Activated T-cell treated with anti-CD3 and anti-CD28 coated beads, Interleukin-2, amount 50 U/mL, for 4 hours (primary cell): ENCODE measurements around the gene SLIT1. TPM values are rescaled to one million over a fixed set of nuclear protein-coding genes. Genes with fewer than 3 reads are reported as not detected.
A peak's percentile ranks its signal among the peaks of the same experiment; 100 is the strongest.

Experiments used
- ATAC-seq, 2 donors: fragments of 200-7000 bp; cut with Tn5 transposase; one replicate each; pipeline ENCODE4 v1.10.0; 2021
- DNase-seq: peaks from one replicate; pipeline ENCODE4 v3.0.0-alpha.2; 2020
- H3K27me3 Mint-ChIP-seq: one replicate; pipeline ENCODE4 v1.8.0; 2021; ENCODE audit warnings: low read depth, mixed read lengths
- H3K36me3 Mint-ChIP-seq: one replicate; pipeline ENCODE4 v1.8.0; 2022; ENCODE audit warnings: mixed read lengths; ENCODE audit not compliant: insufficient read depth
- H3K4me1 Mint-ChIP-seq: one replicate; pipeline ENCODE4 v1.8.0; 2021; ENCODE audit warnings: low read depth, mixed read lengths
- H3K4me3 Mint-ChIP-seq: one replicate; pipeline ENCODE4 v1.8.0; 2021; ENCODE audit warnings: mild to moderate bottlenecking, moderate library complexity, mixed read lengths
- H3K9me3 Mint-ChIP-seq: one replicate; pipeline ENCODE4 v1.8.0; 2021; ENCODE audit warnings: mixed read lengths
- total RNA-seq, 3 donors: library from RNA; stranded (reverse); gene quantifications; one replicate each; pipeline ENCODE4 v1.2.1, GENCODE V29; 2021

The SLIT1 gene
- total RNA-seq, 3 donors from 2014 or later = 0.10 to 0.16 TPM; not detected in 1

DNA sequence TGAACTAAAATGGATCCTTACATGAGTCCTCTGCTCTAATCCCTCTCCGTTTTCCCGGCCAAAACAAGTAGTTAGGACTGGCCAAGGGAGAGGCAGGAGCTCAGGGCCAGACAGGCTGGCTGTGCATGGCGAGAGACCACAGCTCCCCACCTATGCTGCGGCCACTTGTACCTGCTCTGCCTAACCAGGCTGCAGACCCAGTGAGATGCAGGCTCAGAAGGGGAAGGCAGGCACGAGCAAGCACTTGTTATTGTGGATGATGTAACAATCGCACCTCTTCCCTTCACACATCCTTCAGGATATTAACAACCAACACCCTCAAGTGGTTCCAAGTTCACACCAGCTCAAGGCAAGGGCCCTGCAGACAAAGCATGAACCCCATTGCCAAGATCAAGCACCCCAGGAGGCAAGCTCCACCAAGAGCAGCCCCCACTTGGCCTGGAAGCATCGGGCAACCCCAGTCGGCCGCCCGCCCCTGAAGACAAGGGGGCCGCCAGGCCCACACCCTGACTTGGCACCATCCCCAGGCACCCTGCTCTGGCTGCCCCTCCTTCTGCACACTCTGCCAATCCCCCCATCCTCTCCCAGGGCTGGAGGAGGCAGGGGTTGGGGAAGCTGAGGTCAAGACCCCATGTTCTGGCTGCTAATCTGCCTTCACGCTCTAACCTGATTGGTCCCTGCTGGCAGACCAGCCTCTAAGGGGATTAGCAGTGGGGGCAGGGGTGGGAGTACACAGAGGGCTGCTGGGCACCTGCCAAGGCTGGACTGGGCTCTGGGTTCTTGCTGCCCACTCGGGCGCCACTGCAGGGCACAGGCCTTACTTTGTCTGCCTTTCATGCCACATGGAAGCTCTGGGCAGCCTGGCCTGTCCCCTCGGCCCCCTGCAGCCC, 111.3 kb downstream of the SLIT1 start:
- H3K4me1 Mint-ChIP-seq = peaks cover 5% of the 10 kb centered on the region
- ATAC-seq (no peak), DNase-seq (no peak)
- peaks cover 3% of the 10 kb centered on the region for H3K9me3 Mint-ChIP-seq
- no peak overlapping the region for H3K4me3 Mint-ChIP-seq
- H3K27me3 Mint-ChIP-seq = peaks cover 25% of the 10 kb centered on the region
- H3K36me3 Mint-ChIP-seq = no peaks in the 10 kb centered on the region

- H3K4me3 Mint-ChIP-seq = no peak overlapping the region
- ATAC-seq = peak; percentile 58 to 63
- peaks cover 9% of the 10 kb centered on the region for H3K4me1 Mint-ChIP-seq
- peak; percentile 78 for DNase-seq
- H3K36me3 Mint-ChIP-seq = no peaks in the 10 kb centered on the region
- H3K9me3 Mint-ChIP-seq = peaks cover 3% of the 10 kb centered on the region
- peaks cover 27% of the 10 kb centered on the region for H3K27me3 Mint-ChIP-seq
Observed at GRCh38 chr10:97072851-97073665, 112.7 kb downstream of the SLIT1 start.

DNA sequence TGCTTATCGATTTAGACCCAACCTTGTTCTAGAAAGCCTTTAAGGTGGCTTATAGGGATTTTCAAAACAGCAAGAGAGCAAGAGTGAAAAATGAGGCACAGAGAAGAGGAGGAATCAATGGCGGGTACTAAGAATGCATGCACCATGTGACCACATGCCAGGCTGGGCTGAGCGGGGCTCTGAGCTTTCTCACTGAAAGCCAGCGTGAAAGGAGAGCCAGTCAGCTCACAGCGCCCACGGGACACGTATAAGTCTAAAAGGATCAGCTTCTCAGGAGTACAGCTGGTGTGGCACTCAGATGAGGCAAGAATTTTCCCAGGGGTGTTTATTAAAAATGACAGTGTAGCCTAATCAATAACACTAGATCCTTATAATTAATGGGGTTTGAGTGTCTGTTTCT, 114.3 kb downstream of the SLIT1 start:
- no peak for ATAC-seq
- H3K4me1 Mint-ChIP-seq = peaks cover 9% of the 10 kb centered on the region
- no peak overlapping the region for H3K4me3 Mint-ChIP-seq
- peaks cover 32% of the 10 kb centered on the region for H3K27me3 Mint-ChIP-seq
- no peaks in the 10 kb centered on the region for H3K36me3 Mint-ChIP-seq
- peaks cover 3% of the 10 kb centered on the region for H3K9me3 Mint-ChIP-seq
- DNase-seq = no peak

- Mint-ChIP-seq H3K27me3 (peaks cover 32% of the 10 kb centered on the region), H3K36me3 (no peaks in the 10 kb centered on the region), H3K4me3 (no peak overlapping the region), H3K9me3 (peaks cover 3% of the 10 kb centered on the region), H3K4me1 (peaks cover 9% of the 10 kb centered on the region)
- ATAC-seq (peak; percentile 46 to 71), DNase-seq (peak; percentile 11)
Observed at GRCh38 chr10:97069576-97070362, 116.0 kb downstream of the SLIT1 start.

DNA sequence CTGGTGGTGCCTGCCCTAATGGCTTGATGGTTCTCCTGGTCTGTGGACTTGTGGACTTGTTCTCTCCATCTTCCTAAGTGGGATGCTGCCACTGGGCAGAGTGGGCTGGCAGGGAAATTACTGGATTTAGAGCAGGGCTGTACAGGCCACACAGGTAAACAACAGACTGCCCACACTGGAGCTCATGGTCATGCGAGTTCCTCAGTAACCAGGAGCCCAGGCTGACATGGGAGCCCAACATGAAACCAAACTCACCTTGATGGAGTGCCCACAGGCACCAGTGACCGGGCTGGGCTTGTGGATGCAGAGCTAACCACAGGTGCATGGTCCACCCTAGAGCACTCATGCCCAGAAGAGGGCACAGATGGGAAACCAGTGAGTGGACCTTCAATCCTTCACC, 116.7 kb downstream of the SLIT1 start:
- DNase-seq (no peak), ATAC-seq (no peak)
- no peak overlapping the region for H3K4me3 Mint-ChIP-seq
- H3K36me3 Mint-ChIP-seq = no peaks in the 10 kb centered on the region
- peaks cover 35% of the 10 kb centered on the region for H3K27me3 Mint-ChIP-seq
- H3K9me3 Mint-ChIP-seq = peaks cover 3% of the 10 kb centered on the region
- H3K4me1 Mint-ChIP-seq = peaks cover 9% of the 10 kb centered on the region

DNA sequence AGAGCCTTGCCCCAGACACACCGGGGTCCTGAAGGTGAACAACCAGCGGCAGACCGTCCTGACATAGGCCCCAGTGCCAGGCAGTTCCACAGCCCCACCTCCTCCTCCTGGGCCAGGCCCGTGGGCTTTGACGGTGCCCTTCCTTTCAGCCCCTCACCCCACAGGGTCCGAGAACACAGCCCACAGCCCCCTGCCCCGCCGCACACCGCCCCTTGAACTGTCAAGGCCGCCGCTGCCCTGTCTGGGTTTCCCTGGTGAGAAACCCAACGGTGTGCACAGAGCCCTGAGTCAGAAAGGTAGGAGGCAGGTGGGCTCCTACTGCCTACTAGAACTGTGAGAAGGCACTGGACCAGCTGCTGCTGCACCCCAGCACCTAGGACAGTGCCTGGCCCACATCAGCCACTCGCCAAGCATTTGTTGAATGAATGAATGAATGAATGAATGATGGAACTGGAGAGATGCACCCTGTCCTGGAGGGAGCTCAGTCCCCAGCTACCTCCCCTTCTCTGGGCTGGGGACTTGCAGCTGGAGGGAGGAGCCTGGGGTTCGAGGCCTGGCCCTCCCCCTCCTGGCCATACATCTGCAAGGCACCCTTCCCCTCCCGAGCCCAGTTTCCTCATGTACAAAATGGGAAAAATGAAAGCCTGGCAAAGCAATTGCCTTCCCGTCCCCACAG, 117.9 kb downstream of the SLIT1 start:
- no peak overlapping the region for H3K4me3 Mint-ChIP-seq
- no peak for DNase-seq
- peaks cover 9% of the 10 kb centered on the region for H3K4me1 Mint-ChIP-seq
- peaks cover 29% of the 10 kb centered on the region for H3K27me3 Mint-ChIP-seq
- peaks cover 3% of the 10 kb centered on the region for H3K9me3 Mint-ChIP-seq
- ATAC-seq = no peak
- no peaks in the 10 kb centered on the region for H3K36me3 Mint-ChIP-seq

DNA sequence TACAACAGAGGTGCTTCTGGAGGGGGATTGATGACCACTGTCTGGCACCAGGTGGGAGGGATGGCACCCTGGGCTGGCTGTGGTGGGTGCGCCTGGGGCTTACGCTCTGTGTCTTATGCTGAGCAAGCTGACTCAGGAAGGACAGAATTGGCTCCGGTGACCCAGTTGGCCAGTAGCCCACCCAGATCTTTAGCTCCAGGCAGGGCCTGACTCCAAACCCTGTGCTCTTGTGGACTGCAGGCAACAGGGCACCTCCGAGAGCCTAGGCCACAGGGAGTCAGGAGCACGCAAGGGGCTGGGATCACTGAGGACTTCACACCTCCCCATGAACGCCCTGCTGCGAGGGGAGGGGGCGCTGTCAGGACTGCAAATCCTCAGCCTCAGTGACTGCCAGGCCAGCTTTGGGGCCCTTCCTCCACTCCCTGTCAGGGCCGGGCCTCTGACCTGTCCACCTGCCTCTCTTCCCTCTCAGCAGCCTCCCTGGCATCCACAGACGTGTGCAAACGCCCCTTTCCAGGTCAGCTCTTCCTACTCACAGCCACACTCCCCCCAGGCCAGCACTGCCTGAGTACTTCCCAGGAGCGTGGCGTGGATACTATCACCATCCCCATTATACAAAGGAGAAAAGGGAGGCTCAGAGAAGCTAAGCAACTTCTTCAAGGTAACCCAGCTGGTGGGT, 118.7 kb downstream of the SLIT1 start:
- Mint-ChIP-seq H3K27me3 (peaks cover 29% of the 10 kb centered on the region), H3K9me3 (peaks cover 3% of the 10 kb centered on the region), H3K36me3 (no peaks in the 10 kb centered on the region), H3K4me1 (peaks cover 9% of the 10 kb centered on the region), H3K4me3 (no peak overlapping the region)
- ATAC-seq (no peak), DNase-seq (no peak)

DNA sequence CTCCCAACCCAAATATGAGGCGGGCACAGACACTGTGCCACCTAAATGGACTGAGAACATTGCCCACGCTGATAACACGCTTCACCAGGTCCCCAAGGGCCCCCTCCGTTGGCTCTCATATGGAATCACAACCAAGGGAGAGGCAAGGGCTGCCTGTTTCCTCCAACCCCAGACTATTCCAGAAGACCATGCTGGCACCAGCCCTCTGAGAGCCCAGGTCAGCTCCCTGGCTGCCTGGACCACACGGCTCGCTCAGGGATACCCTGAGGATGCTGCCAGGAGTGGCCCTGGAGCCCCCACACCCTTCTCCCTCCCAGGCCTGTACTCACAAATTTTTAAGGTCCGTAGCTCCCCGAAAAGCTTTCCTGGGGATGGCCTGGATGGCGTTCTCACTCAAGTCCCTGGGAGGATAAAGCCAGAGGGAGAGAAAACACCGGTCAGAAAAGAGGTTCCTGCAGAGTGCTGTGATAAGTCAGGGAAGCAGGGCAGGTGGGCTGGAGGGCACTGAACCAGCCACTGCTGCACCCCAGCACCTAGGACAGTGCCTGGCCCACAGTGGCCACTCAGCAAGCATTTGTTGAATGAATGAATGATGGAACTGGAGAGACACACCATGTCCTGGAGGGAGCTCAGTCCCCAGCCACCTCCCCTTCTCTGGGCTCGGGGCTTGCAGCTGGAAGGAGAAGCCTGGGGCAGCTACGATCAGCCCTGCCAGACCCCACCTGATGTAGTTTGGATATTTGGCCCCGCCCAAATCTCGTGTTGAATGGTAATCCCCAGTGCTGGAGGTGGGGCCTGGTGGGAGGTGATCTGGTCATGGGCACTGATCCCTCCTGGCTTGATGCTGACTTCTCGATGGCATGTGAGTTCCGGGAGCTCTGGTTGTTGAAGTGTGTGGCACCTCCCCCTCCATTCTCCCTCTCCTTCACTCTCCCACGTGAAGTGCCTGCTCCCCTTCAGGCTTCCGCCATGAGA, 119.8 kb downstream of the SLIT1 start:
- DNase-seq (no peak), ATAC-seq (no peak)
- Mint-ChIP-seq H3K27me3 (peaks cover 21% of the 10 kb centered on the region), H3K36me3 (no peaks in the 10 kb centered on the region), H3K4me1 (peaks cover 9% of the 10 kb centered on the region), H3K9me3 (peaks cover 3% of the 10 kb centered on the region), H3K4me3 (no peak overlapping the region)

- H3K4me3 Mint-ChIP-seq = no peak overlapping the region
- H3K9me3 Mint-ChIP-seq = peaks cover 3% of the 10 kb centered on the region
- peaks cover 9% of the 10 kb centered on the region for H3K4me1 Mint-ChIP-seq
- H3K27me3 Mint-ChIP-seq = peaks cover 16% of the 10 kb centered on the region
- no peak for DNase-seq
- ATAC-seq = no peak
- H3K36me3 Mint-ChIP-seq = no peaks in the 10 kb centered on the region
Observed at GRCh38 chr10:97065128-97065527, 120.6 kb downstream of the SLIT1 start.

DNA sequence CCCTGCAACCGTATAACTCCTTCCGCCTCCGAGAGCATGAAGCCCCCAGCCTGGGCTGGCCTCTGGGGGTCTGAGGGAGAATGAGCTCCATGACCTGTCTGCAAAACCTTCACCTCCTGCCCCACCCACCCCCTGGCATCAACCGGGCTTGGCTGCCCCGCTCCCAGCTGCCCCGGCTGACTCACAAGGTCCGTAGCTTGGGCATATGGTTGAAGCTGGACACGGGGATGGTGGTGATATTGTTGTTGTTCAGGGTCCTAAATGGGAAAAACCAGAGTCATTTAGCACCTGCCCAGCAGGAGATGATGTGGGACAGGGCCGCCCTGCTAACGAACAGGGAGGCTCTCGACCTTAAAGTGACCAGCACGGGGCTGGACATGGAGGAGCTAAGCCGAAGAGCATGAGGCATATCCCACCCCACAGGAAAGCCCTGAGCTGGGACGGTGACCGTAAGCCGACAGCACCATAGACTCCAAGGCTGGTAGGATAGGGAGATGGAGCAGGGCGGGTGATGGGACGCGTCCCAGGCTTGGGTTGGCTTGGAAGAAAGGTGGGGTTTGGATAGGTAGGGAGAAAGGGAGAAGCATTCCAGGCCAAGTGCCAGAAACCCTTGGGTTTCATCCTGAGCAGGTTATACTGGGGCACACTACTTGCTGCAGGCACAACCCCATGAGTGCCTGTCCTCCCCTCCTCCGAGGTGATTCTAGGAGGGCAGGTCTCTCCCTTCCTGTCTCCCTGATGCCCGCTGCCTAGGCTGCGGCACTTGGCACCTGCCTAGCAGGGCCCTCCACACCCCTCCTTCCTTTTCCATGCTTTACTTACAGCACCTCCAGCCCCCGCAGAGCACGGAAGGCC, 121.5 kb downstream of the SLIT1 start:
- Mint-ChIP-seq H3K4me1 (peaks cover 1% of the 10 kb centered on the region), H3K4me3 (no peak overlapping the region), H3K27me3 (peaks cover 16% of the 10 kb centered on the region), H3K36me3 (no peaks in the 10 kb centered on the region), H3K9me3 (no peaks in the 10 kb centered on the region)
- no peak for ATAC-seq
- no peak for DNase-seq

DNA sequence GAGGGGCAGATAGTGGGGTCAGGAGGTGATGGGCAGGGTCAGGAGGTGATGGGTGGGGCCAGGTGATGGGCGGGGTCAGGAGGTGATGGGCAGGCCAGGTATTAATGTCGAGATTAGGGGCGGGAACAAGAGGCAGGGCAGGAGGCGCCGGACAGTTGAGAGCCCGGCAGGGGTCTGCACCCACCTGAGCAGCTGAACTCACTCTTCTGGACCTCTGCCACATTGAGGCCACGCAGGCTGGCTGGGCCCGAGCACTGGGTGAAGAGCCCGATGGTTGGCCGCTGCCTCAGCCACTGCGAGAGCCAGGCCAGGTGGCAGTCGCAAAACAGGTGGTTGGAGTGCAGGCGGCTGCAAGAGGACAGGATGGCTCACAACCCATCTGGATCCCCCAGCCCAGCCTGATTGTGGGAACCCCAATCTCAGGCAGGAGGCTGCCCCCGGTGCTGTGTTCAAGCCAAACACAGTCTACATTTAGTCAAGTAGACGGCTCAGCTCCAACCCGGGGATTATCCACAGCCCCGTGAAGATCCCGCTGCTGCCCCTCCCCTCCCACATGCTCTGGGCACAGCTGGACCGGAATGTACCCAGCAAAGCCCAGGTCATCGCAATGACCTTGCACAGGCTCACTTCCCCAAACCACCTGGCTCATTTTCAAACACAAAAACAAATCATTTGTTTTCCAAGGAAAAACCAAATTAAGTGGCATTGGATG, 122.3 kb downstream of the SLIT1 start:
- Mint-ChIP-seq H3K36me3 (no peaks in the 10 kb centered on the region), H3K9me3 (no peaks in the 10 kb centered on the region), H3K27me3 (peaks cover 12% of the 10 kb centered on the region), H3K4me1 (no peaks in the 10 kb centered on the region), H3K4me3 (no peak overlapping the region)
- DNase-seq = no peak
- no peak for ATAC-seq
